Stimulated activated CD8-positive, alpha-beta memory T cell treated with anti-CD3 and anti-CD28 coated beads, Interleukin-15, amount 100 ng/mL, for 48 hours (primary cell): ENCODE data around the gene CAPZB.
A peak's percentile ranks its signal among the peaks of the same experiment; 100 is the strongest.
"Not testable (repeated sequence)": the region's sequence is repeated elsewhere in the genome, so short reads cannot be mapped to it uniquely, and the experiment has no call there.

Source experiments
- DNase-seq, 2 donors: peaks; one replicate each; pipeline ENCODE4 v3.0.0-alpha.2; 2020; ENCODE audit warnings: low read depth in 2 of 2

The CAPZB gene

GRCh38 chr1:19497443-19497842, 12.1 kb upstream of the CAPZB start:
- DNase-seq, result not testable (repeated sequence)

DNA sequence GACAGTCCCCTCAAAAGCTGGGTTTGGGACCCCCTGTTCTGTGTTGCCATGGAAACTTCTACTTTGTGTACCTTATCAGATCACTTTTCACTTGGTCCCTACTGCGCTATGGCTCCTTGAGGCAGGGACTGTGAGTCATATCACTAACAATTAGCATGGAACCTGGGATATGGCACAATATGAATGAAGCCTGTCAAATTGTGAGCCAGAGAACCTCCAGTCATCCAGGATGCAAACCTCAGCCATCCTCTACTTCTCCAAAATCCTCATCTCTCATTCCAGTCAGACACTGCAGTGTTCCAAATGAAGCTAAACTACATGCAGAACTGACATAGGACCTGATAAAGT, 11.2 kb upstream of the CAPZB start:
- no peak for DNase-seq

GRCh38 chr1:19495799-19496526, 10.6 kb upstream of the CAPZB start:
- no peak for DNase-seq

DNA sequence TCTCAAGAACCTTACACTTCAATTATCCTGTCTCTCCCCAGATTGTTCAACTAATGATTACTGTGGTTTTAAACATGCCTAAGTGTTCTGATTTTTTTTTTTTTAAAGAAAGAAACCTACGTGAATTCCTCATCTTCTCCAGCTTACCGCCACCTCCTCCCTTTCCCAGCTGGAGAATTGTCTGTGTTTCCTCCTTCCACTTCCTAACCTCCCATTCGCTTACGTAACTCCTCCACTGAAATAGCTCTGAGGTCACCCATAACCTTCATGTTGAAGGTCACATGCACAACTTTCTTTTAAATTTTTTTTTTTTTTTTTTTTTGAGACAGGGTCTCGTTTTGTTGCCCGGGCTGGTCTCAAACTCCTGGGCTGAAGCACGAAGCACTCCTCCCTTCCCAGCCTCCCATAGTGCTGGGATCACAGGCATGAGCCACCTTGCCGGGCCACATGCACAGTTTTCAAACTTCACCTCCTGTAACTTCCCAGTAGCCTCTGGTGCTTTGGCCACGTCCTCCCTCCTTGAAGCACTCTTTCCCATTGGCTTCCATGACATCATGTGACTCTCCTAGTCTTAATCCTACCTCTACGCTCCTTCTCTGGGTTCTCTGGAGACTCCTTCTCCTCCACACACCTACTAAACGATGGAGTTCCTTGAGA, 9.8 kb upstream of the CAPZB start:
- no peak for DNase-seq

DNA sequence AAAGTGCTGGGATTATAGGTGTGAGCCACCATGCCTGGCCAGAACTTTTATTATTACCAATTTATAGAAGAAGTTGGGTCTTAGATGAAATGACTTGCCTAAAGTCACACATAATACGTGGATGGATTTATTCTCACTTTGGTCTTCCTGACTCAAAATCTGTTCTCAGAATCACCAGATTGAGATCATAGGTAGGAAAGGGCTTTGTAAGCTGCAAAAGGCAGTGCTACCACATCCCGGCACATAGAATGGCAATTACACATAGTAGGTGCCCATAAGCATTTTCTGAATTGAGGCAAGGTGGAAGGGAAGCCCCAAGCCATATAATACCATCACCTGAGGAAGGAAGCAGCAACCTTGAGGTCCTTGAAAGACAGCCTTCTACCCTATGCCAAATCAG, 8.2 kb upstream of the CAPZB start:
- no peak for DNase-seq

GRCh38 chr1:19489996-19490395, 4.7 kb upstream of the CAPZB start:
- DNase-seq, result no peak

GRCh38 chr1:19488136-19488535, 2.8 kb upstream of the CAPZB start:
- no peak for DNase-seq

GRCh38 chr1:19484798-19485361, 459 bp downstream of the CAPZB start:
- DNase-seq, result no peak

GRCh38 chr1:19484338-19484797, 971 bp downstream of the CAPZB start:
- no peak for DNase-seq

DNA sequence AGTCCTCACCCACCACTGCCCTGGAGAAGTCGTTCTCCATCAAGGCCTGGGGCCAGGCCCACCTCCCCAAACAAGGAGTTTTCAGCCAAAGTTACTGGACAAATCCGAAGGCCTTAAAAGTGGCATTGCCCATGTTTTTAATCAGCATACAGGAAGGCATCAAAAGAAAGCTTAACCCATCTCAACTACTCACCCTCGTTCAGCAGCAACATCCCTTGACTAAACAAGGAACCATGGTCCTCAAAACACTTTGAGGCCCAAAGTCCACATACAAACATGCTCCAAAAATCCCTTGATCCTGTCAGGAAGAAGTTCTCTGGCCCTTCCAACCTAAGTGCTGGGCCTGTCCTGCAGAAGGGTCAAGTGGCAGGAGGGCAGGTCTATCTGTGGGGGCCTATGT, 1.6 kb downstream of the CAPZB start:
- no peak for DNase-seq

GRCh38 chr1:19483261-19483660, 2.1 kb downstream of the CAPZB start:
- no peak for DNase-seq

DNA sequence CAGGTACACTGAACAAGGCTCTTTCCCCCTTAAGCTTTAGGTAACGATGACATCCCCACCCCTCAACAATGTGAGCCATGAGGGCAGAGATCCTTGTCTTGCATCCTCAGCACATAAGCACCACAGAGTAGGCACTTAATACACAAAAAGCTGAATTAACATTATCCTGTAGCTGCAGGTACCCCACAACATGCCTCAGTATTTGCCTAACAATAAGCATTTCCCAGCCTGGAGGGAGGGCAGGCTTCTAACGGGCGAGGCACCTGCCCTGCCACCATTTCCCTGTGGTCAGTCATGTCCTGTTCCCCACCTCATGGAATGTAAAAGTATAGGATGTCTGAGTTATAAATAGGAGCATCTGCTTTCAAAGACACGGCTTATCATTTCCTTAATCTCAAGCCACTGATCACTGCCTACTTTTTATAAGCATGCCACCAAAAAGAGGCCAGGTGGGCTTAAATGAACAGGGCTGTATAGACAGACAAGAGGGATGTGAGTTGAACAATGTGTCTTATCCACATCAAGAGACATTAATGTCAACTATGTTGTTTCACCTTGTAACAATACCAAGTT, 3.4 kb downstream of the CAPZB start:
- DNase-seq, result no peak

- DNase-seq, result no peak
These were observed 5.1 kb downstream of the CAPZB start for GRCh38 chr1:19480282-19480681.

GRCh38 chr1:19479351-19480120, 5.8 kb downstream of the CAPZB start:
- no peak for DNase-seq

DNA sequence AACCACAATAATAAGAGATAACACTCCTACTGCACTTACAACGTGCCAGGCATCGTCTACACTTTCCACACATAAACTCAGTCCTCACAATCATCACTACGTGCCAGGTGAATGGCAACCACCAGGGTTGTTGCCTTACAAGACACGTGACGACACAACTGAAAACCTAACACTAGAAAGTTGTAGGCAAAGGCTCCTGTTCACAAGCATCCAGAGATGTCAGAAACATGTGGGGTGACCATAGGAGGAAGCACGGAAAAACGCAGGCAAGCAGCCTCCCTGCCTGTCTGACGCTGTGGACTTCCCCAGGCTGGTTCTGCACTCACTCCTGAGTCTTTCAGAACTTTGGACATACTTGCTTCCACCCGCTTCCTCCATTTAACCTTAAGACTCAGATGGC, 7.0 kb downstream of the CAPZB start:
- no peak for DNase-seq

- peak in 1 of 2 donors; percentile 43 for DNase-seq
These were observed 7.8 kb downstream of the CAPZB start for GRCh38 chr1:19477284-19478249.

- DNase-seq, result no peak
These were observed 8.7 kb downstream of the CAPZB start for GRCh38 chr1:19476450-19477190.

DNA sequence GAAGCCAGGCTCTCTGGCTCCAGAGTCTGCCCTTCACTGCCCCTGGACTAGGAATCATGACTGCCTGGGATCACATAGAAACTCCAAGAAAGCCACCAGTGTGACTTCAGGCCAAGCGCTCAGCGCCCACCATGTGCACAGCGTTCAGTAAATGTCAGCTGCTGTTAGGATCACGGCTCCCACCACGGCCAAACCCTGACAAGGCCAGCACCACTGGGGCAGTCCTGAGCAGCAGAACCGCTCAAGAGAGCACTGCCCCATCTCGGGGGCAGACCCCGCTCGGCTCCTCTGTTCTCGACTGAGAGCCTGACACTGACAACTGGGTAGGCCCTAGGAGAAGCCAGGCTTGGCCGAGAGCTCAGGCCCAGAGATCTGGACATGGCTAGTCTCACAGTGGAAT, 10.0 kb downstream of the CAPZB start:
- DNase-seq, result no peak

- no peak for DNase-seq
These were observed 13.2 kb downstream of the CAPZB start for GRCh38 chr1:19472174-19472573.

DNA sequence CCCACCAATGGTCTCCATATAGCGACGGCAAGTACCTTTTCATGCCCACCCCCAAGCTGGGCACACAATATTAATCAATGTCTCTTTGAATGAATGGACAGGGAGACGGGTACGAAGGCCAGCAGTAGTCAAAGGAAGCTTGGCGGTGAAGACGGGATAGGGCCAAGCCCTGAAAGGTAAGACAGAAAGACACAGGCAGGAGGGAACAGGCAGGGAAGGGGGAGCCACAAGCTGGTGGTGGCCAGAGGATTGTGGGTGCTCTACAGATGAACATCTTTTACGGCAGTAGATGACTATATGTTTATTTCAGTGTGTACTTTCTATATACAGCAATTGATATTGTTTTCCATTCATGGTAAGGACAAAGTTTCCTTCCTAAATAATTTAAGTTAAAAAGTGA, 16.3 kb downstream of the CAPZB start:
- DNase-seq, result no peak
